Activated T-cell treated with anti-CD3 and anti-CD28 coated beads for 48 hours (primary cell): Measurements from ENCODE around the gene CCNA2.

Source experiments
- DNase-seq: peaks from one replicate; pipeline ENCODE4 v3.0.0-alpha.2; 2020; ENCODE audit warnings: low read depth

CCNA2 gene

DNA sequence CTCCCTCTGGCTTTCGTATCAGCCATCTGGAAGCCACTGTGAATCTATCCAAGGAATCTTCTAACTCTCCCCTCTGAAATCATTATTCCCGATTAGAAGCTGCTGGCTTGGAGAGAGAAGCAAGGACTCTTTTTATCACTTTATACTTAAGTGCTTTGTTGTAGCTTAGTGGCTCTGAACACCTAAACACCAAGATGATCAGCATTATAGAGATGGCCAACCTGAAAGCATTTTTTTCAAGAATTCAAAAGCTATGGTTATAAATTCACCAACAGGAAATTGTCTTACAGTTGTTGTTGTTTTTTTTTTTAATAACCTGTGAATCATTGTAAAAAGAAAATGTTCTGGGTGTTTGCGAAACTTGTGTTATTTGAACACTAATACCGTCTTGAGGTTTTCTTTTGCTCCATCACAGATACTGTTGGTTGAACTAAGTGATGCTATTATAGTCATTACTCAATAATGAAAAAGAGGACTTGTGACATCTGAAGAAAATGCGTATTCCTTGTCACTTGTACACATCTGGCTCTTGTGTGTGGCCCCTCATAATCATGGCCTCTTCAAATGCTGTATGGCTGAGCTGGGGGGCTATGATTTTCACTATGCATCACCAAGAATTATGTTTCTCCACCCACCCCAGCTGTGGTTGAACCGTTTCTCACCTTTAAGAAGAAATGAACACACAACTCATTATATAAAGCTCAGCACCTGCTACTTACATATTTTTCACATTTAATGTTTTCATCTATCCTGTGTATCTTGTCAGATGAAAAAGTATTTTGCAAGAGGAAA lies 46.9 kb downstream of the CCNA2 start:
- no peak for DNase-seq

DNA sequence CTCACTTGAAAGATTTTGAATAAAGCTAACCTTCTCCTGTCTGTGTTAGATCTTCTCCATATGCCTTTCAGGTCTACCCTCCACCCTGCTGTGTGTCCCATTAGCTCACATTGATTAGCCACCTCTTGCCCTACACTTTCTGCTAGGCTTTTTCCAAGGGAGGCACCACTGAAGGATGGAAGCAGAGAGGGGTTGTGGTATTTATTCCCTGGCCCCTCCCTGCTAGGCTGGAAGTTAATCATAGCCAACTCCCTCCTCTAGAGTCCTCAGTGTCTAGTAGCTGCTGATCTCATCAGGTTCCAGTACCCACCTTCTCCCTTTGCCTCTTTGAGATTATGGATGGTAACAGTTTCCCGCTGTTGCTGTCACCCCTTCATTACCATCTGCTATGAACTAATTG lies 49.8 kb downstream of the CCNA2 start:
- DNase-seq = no peak

- no peak for DNase-seq
These were observed 51.8 kb downstream of the CCNA2 start for GRCh38 chr4:121771869-121772268.

DNA sequence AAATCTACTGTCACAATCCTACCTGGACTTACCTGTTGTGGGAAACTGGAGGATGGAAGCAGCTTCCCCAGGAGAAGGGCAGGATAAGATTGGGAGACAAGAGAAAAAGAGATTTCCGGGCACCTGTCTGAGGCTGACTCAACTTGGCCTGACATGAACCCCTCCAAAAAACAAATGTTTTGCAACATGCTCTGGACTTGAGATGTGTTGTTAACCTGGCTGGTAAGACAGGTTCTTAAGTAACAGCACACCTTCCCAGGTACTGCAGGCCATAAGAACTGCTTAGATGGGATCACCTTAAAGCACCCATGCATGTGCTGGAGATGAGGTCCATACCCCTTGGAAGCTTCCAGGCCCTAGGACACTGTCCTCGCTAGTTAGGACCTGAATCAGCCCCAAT lies 54.3 kb downstream of the CCNA2 start:
- no peak for DNase-seq

GRCh38 chr4:121767166-121767565 lies 56.5 kb downstream of the CCNA2 start:
- DNase-seq = no peak
